Right cardiac atrium (tissue), 5 donors: ENCODE measurements around the gene PRKD2. TPM values are rescaled to one million over a fixed set of nuclear protein-coding genes. Genes with fewer than 3 reads are reported as not detected.

Source experiments
- ATAC-seq, 2 donors: fragments of 200-7000 bp; cut with Tn5 transposase; one replicate each; pipeline versions ENCODE4 v1.8.0 to v1.9.1; 2020; ENCODE audit warnings: moderate library complexity in 2 of 2, mild to moderate bottlenecking in 1 of 2
- DNase-seq, 3 donors: peaks; one replicate each; pipeline ENCODE4 v3.0.0-alpha.2; 2020
- H3K27ac ChIP-seq: one replicate; pipeline ENCODE4 v1.5.1; 2013; ENCODE audit warnings: mild to moderate bottlenecking, low read length, control low read depth, moderate library complexity
- H3K27me3 ChIP-seq: one replicate; pipeline ENCODE4 v1.6.1; 2013; ENCODE audit not compliant: control insufficient read depth, insufficient read depth
- H3K4me1 ChIP-seq: one replicate; pipeline ENCODE4 v1.6.1; 2013; ENCODE audit warnings: low read length; ENCODE audit not compliant: control insufficient read depth, insufficient read depth
- H3K4me3 ChIP-seq: one replicate; pipeline ENCODE4 v1.5.1; 2013; ENCODE audit warnings: low read length, control low read depth
- H3K9me3 ChIP-seq: one replicate; pipeline ENCODE4 v1.6.1; 2013; ENCODE audit warnings: low read length; ENCODE audit not compliant: control insufficient read depth
- WGBS: extraction: QIAGEN DNeasy Blood & Tissue Kit; methylation state at CpG from one replicate; pipeline ENCODE4 v1.1.7; 2013; 5-methylcytosine and 5-hydroxymethylcytosine counted together
- intact Hi-C, 4 donors: fragments of 100-400 bp; cut with DNase I; formaldehyde crosslinking; loops; one replicate each; pipeline versions ENCODE4 v1.11.0 to v1.14.0; 2022 to 2023
- microRNA-seq, 2 donors: library from miRNA; unstranded; fragments of <30 nt; microRNA quantifications; one replicate each; pipeline ENCODE4 v1.2.0, GENCODE V29; 2020 to 2021
- polyA plus RNA-seq: library from polyadenylated mRNA; stranded (reverse); fragments of 200-250 nt; gene quantifications from one replicate; pipeline ENCODE4 v1.2.3, GENCODE V29; 2013
- total RNA-seq, 4 donors: library from RNA; stranded (reverse); fragmentation: NEBNext Ultra II Directional; extraction: Animal tissue kit (Norgen Biotek cat#: 25700); gene quantifications; one replicate each; pipeline ENCODE4 v1.2.1, GENCODE V29; 2021
- donor health status: healthy with polysubstance abuse.
- donor health status: DM: no; HTN: yes; CAD: no.
- donor health status: DM: no; HTN: no; CAD: no.
- donor health status: DM: no; HTN: yes; CAD: no; lungs with severe emphysema.
- donor health status: DM: yes; HTN: yes; CAD: no.

Gene PRKD2
- total and polyA plus RNA-seq, 5 donors: 11.3 to 16.6 (median 14.7) TPM

DNA sequence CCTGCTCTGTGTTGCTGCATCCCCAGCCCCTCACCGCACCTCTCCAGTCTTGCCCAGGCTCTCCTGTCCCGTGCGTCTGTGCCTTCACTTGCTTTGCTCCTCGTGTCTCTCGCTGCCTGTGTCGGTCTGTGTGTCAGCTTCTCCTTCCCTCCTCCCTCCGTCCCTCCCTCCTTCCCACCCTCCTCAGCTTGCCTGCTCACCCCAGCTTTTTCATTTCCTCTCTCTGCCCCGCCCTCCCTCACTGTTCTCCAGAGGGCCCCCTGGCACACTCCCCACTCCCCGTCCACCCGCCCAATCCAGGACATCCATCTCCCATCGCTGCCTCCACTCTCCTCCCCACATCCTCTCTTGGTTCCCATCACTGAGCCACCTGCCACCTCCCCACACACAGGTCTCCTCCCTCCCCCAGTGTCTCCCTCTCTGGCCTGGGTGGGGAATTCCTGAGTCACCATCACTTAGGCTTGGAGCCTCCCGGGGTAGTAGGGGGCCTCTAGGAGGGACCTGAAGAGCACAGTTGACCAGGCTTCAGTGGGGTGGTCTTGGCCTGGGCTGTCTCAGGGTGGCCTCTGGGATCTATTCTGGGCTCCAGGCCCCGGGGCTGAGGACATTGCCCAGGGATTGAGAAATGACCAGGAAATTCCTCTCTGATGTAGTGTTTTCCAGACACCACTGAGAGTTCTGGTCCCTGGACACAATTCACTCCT lies 91.8 kb downstream of the PRKD2 start, which contains the start of gene PTGIR:
Gene PTGIR (minus strand): TSS at position 132 of the 704 bp plus-strand sequence. CDS start 864 bp downstream, outside the sequence.
- DNase-seq (peak; percentile 85 to 93 (median 91)), ATAC-seq (peak; percentile 78 to 83)
- H3K27me3 ChIP-seq: no peaks in the 10 kb centered on the region
- intact Hi-C loops: no loop called here
- 28% methylated on average over 13 of the region's 13 CpGs for WGBS
- no peaks in the 10 kb centered on the region for H3K4me1 ChIP-seq
- H3K4me3 ChIP-seq: peak within 1 kb of the TSS; percentile 22
- H3K27ac ChIP-seq: peak within 1 kb of the TSS; percentile 91
- H3K9me3 ChIP-seq: no peaks in the 10 kb centered on the region

Small RNA genes within 50 kb of the gene (microRNA-seq; reads per million reads assigned to microRNA genes)
- gene MIR320E: 1.3 to 13.9 reads per million in 2 donors

Other genes with a start within 250 kb of the PRKD2 start
- 10 to 100 TPM; 15.7 to 29.8 (median 26.4) TPM for gene PNMA8A, start 245.6 kb downstream of the PRKD2 start, total RNA-seq
- gene PNMA8A, start 245.6 kb downstream of the PRKD2 start, polyA plus RNA-seq: 10.7 TPM
- gene PNMA8B, start 221.2 kb downstream of the PRKD2 start, total RNA-seq: 1 to 10 TPM; 2.1 to 3.7 (median 2.3) TPM
- gene PNMA8B, start 221.2 kb downstream of the PRKD2 start, polyA plus RNA-seq: 1.6 TPM
- gene CALM3, start 115.8 kb downstream of the PRKD2 start, total RNA-seq: 100 to 1,000 TPM; 232 to 357 (median 343) TPM
- 365 TPM for gene CALM3, start 115.8 kb downstream of the PRKD2 start, polyA plus RNA-seq
- gene PTGIR, start 92.0 kb downstream of the PRKD2 start, total RNA-seq: 10 to 100 TPM in 2 of 4 donors, 1 to 10 TPM in 2; 7.6 to 13.5 (median 9.5) TPM
- gene PTGIR, start 92.0 kb downstream of the PRKD2 start, polyA plus RNA-seq: 6.7 TPM
- gene GNG8, start 80.9 kb downstream of the PRKD2 start, total RNA-seq: 1 to 10 TPM; 3.0 to 7.4 (median 4.7) TPM
- gene GNG8, start 80.9 kb downstream of the PRKD2 start, polyA plus RNA-seq: not detected
- gene DACT3, start 55.9 kb downstream of the PRKD2 start, total RNA-seq: 10 to 100 TPM; 24.6 to 46.5 (median 37.2) TPM
- 28.3 TPM for gene DACT3, start 55.9 kb downstream of the PRKD2 start, polyA plus RNA-seq
- gene FKRP, start 28.9 kb upstream of the PRKD2 start, total RNA-seq: 10 to 100 TPM; 15.0 to 22.7 (median 21.0) TPM
- gene FKRP, start 28.9 kb upstream of the PRKD2 start, polyA plus RNA-seq: 15.9 TPM
- gene STRN4, start 29.3 kb upstream of the PRKD2 start, total RNA-seq: 10 to 100 TPM; 49.0 to 69.8 (median 54.7) TPM
- gene STRN4, start 29.3 kb upstream of the PRKD2 start, polyA plus RNA-seq: 39.3 TPM
- 10 to 100 TPM; 16.9 to 45.6 (median 24.7) TPM for gene SLC1A5, start 71.5 kb upstream of the PRKD2 start, total RNA-seq
- 15.9 TPM for gene SLC1A5, start 71.5 kb upstream of the PRKD2 start, polyA plus RNA-seq
- 100 to 1,000 TPM in 1 of 4 donors, 10 to 100 TPM in 3; 83.0 to 102 (median 93.9) TPM for gene AP2S1, start 133.7 kb upstream of the PRKD2 start, total RNA-seq
- 90.5 TPM for gene AP2S1, start 133.7 kb upstream of the PRKD2 start, polyA plus RNA-seq
- 10 to 100 TPM; 71.5 to 85.6 (median 77.1) TPM for gene ARHGAP35, start 143.9 kb upstream of the PRKD2 start, total RNA-seq
- 46.6 TPM for gene ARHGAP35, start 143.9 kb upstream of the PRKD2 start, polyA plus RNA-seq